ENCODE measurements around the gene ABT1.

ABT1 gene

DNA sequence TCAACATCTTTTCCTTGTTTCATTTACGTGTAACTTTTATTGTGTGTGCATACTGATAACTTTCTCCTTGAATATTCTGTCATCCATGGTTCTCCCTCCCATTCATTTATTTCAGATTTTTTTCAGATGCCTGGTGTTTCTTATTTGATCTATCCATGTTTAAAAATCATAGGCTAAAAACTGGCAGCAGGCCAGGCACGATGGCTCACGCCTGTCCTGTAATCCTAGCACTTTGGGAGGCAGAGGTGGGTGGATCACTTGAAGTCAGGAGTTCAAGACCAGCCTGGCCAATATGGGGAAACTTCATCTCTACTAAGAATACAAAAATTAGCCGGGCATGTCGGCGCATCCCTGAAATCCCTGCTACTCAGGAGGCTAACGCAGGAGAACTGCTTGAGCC lies 31.1 kb downstream of the ABT1 start:
- TF ChIP-seq, protein P1, sequence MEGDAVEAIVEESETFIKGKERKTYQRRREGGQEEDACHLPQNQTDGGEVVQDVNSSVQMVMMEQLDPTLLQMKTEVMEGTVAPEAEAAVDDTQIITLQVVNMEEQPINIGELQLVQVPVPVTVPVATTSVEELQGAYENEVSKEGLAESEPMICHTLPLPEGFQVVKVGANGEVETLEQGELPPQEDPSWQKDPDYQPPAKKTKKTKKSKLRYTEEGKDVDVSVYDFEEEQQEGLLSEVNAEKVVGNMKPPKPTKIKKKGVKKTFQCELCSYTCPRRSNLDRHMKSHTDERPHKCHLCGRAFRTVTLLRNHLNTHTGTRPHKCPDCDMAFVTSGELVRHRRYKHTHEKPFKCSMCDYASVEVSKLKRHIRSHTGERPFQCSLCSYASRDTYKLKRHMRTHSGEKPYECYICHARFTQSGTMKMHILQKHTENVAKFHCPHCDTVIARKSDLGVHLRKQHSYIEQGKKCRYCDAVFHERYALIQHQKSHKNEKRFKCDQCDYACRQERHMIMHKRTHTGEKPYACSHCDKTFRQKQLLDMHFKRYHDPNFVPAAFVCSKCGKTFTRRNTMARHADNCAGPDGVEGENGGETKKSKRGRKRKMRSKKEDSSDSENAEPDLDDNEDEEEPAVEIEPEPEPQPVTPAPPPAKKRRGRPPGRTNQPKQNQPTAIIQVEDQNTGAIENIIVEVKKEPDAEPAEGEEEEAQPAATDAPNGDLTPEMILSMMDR (IDR thresholded peaks at IDR 0.05; ENCODE audit: control extremely low read depth, extremely low read depth, low read depth, missing control alignments), result no peak
- ChIA-PET POLR2A (no interaction called here), CTCF (interaction anchor here (0.8 to 1.5 kb wide), 2 partner anchors 16 to 32 kb away, joined by 3 read pairs; no protein-coding TSS in a partner anchor)
- no peak for DNase-seq (ENCODE audit: extremely low spot score)

DNA sequence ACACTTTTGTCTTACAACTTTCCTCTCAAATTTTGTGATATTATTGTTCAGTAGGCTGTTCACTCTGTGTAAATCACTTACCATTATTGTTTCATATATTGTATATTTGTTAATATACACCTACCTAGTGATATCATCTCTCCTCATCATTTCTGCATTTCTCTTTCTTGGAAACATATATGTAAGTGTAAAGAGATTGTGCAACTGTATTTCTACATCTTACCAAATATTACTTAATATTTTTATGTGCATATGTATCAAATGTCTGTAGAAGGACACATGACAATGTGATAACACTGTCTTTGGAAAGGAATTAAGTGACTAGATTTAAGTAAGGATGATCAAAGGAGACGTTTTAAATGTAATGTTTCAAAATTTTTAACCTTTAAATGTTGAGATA lies 32.6 kb downstream of the ABT1 start:
- ChIA-PET CTCF (no interaction called here), POLR2A (no interaction called here)
- no peak for DNase-seq (ENCODE audit: extremely low spot score)
- TF ChIP-seq, protein P1 (IDR thresholded peaks at IDR 0.05; ENCODE audit: control extremely low read depth, extremely low read depth, low read depth, missing control alignments), result no peak

DNA sequence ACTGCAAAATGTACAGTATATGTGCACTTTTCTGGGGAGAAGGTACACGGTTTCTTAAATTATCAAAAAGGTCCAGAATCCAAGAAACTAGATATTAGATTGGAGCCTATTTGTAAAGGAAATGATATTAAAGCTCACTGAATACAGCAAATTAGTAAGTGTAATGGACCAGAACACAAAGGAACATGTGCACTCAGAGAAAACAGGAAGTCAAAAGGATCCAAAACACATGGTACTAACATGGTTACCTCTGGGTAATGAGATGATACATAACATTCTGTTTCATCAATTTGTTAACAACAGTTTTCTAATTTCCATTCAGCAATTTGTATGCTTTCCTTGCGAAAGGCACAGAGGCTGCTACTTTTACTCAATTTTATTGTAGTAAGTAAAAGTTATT lies 44.1 kb downstream of the ABT1 start:
- ChIA-PET CTCF (no interaction called here), POLR2A (no interaction called here)
- DNase-seq (ENCODE audit: extremely low spot score), result no peak
- TF ChIP-seq, protein P1 (IDR thresholded peaks at IDR 0.05; ENCODE audit: control extremely low read depth, extremely low read depth, low read depth, missing control alignments), result no peak

DNA sequence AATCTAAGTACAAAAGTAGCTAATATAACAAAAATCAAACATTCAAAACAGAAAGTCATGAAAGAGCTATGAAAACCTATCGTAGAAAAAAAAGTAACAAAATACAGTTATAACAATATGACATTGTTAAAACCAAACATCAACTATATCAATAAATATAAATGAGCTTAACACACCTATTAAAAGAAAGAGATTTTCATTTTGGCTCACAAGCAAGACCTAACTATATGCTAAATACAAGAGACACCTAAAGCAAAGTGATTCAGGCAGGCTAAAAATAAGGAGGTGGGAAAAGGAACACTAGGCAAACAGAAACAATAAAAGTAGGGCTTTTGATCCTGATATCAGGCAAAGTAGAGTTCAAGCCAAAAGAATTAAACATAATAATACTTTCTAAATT lies 49.3 kb downstream of the ABT1 start:
- DNase-seq (ENCODE audit: extremely low spot score), result no peak
- CTCF ChIA-PET, result no interaction called here
- TF ChIP-seq, protein P1 (IDR thresholded peaks at IDR 0.05; ENCODE audit: control extremely low read depth, extremely low read depth, low read depth, missing control alignments), result no peak
- POLR2A ChIA-PET, result interaction anchor here (0.6 kb wide), 1 partner anchor 501 kb away, joined by 6 read pairs; a partner anchor contains a TSS

All from GM10248 (cell line).